ENCODE data around the gene HM13.

- no peak for TF ChIP-seq EP300 (IDR thresholded peaks at IDR 0.05; ENCODE audit: low read depth)
- TF ChIP-seq, protein P1, sequence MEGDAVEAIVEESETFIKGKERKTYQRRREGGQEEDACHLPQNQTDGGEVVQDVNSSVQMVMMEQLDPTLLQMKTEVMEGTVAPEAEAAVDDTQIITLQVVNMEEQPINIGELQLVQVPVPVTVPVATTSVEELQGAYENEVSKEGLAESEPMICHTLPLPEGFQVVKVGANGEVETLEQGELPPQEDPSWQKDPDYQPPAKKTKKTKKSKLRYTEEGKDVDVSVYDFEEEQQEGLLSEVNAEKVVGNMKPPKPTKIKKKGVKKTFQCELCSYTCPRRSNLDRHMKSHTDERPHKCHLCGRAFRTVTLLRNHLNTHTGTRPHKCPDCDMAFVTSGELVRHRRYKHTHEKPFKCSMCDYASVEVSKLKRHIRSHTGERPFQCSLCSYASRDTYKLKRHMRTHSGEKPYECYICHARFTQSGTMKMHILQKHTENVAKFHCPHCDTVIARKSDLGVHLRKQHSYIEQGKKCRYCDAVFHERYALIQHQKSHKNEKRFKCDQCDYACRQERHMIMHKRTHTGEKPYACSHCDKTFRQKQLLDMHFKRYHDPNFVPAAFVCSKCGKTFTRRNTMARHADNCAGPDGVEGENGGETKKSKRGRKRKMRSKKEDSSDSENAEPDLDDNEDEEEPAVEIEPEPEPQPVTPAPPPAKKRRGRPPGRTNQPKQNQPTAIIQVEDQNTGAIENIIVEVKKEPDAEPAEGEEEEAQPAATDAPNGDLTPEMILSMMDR (IDR thresholded peaks at IDR 0.05): peak in 1 of 5 experiments; percentile 36
Observed at GRCh38 chr20:31573555-31574321, 59.5 kb downstream of the HM13 start.

Data from transverse colon (tissue), 3 donors.